Fibroblast of skin of scalp (primary cell): Measurements from ENCODE around the gene PHLDB3.
"Not testable (repeated sequence)": the region's sequence is repeated elsewhere in the genome, so short reads cannot be mapped to it uniquely, and the experiment has no call there.

Experiments used
- DNase-seq: peaks from one replicate; pipeline ENCODE4 v3.0.0-alpha.2; 2013

PHLDB3 gene

GRCh38 chr19:43467276-43467675 lies 37.3 kb downstream of the PHLDB3 start:
- DNase-seq: no peak

GRCh38 chr19:43466793-43467192 lies 37.8 kb downstream of the PHLDB3 start:
- DNase-seq: no peak

GRCh38 chr19:43465468-43466120 lies 39.0 kb downstream of the PHLDB3 start, which contains the start of gene LYPD3:
LYPD3 (minus strand) TSS chr19:43465608; CDS start chr19:43465571, 37 bp downstream.
- DNase-seq: no peak

GRCh38 chr19:43464134-43464775 lies 40.3 kb downstream of the PHLDB3 start:
- DNase-seq: no peak

GRCh38 chr19:43463381-43464133 lies 41.0 kb downstream of the PHLDB3 start:
- peak; percentile 91 for DNase-seq

GRCh38 chr19:43462785-43463380 lies 41.7 kb downstream of the PHLDB3 start:
- no peak for DNase-seq

GRCh38 chr19:43462383-43462782 lies 42.2 kb downstream of the PHLDB3 start:
- no peak for DNase-seq

- no peak for DNase-seq
Measured at GRCh38 chr19:43461303-43461702, 43.2 kb downstream of the PHLDB3 start.

GRCh38 chr19:43460362-43461016 lies 44.1 kb downstream of the PHLDB3 start:
- DNase-seq: no peak

GRCh38 chr19:43457809-43458208 lies 46.7 kb downstream of the PHLDB3 start:
- no peak for DNase-seq

GRCh38 chr19:43455321-43456113 lies 49.0 kb downstream of the PHLDB3 start:
- DNase-seq: no peak

GRCh38 chr19:43454031-43454430 lies 50.5 kb downstream of the PHLDB3 start:
- DNase-seq: no peak

- DNase-seq: no peak
Measured at GRCh38 chr19:43452582-43452981, 52.0 kb downstream of the PHLDB3 start.

- DNase-seq: peak; percentile 47
Measured at GRCh38 chr19:43450545-43450997, 54.0 kb downstream of the PHLDB3 start.

GRCh38 chr19:43447655-43448054 lies 56.9 kb downstream of the PHLDB3 start:
- DNase-seq: no peak

- peak; percentile 69 for DNase-seq
Measured at GRCh38 chr19:43446746-43447489, 57.6 kb downstream of the PHLDB3 start.

- no peak for DNase-seq
Measured at GRCh38 chr19:43445426-43445825, 59.1 kb downstream of the PHLDB3 start.

GRCh38 chr19:43444531-43445287 lies 59.8 kb downstream of the PHLDB3 start:
- DNase-seq: no peak

GRCh38 chr19:43444091-43444490 lies 60.5 kb downstream of the PHLDB3 start:
- DNase-seq: not testable (repeated sequence)

GRCh38 chr19:43441716-43442115 lies 62.8 kb downstream of the PHLDB3 start:
- DNase-seq: no peak
